ENCODE data around the gene ZACN.
"Not testable (repeated sequence)": the region's sequence is repeated elsewhere in the genome, so short reads cannot be mapped to it uniquely, and the experiment has no call there.

ZACN gene

GRCh38 chr17:76054112-76054476 is 24.9 kb upstream of the ZACN start:
- no peak for DNase-seq

DNA sequence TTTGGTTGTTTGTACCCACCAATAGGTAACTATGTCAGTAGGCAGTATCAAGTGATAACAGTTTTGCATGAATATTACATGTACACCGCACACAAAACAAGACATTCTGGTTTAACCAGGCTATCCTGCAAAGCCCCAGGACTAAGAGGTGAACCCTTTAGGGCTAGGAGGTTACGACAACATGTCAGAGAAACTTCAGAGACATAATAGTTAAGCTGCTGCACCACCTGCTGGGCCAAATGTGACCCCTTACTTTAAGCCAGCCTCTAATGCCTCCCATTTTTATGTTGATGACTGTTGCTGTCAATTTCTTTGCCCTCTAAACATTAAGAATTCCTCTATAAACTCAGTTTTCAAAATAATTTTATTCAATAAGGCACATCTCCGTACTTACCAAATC is 22.1 kb upstream of the ZACN start:
- DNase-seq: no peak

DNA sequence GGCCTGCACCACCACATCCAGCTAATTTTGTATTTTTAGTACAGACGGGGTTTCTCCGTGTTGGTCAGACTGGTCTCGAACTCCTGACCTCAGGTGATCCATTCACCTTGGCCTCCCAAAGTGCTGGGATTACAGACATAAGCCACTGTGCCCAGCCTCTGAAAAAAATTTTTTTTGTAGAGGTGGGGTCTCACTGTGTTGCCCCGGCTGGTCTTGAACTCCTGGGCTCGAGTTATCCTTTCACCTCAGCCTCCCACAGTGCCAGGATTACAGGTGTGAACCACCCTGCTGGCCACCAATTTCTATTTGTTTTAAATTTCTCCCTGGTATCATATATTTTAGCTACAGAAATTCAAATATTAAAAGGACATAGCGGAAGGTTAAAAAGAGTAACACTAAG is 20.7 kb upstream of the ZACN start:
- not testable (repeated sequence) for DNase-seq

DNA sequence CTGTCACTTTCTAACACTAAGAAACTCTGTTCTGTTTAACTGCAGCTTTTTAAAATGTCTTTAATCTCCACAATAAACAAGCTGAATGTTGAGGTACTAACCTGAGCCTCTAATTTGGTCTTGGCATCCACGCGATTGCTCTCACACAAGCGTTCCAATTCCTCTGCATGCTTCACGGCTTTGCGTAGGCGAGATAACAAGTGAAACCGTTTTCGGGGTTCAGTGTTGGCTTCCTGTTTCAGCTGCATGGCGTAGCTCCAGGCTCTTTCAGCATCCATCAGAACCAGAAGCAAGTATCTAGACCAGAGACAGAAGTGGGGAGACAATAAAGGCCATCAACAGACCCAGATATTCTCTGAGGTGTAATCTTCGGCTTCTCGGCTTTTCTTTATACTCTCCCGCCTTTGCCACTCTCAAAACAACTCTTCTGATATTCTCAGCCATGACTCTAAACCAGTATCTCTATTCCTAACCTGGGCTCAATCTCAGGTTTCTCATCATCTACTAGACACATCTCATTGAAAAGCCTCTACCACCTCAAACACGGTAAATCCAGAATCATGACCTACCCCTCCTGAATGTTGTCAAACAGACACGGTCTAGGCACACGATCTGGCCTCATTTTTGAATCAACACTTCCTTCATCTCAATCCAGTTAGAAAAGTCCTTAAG is 15.0 kb upstream of the ZACN start:
- DNase-seq: peak; percentile 55

- DNase-seq: no peak
Observed at GRCh38 chr17:76065775-76066174, 13.2 kb upstream of the ZACN start.

DNA sequence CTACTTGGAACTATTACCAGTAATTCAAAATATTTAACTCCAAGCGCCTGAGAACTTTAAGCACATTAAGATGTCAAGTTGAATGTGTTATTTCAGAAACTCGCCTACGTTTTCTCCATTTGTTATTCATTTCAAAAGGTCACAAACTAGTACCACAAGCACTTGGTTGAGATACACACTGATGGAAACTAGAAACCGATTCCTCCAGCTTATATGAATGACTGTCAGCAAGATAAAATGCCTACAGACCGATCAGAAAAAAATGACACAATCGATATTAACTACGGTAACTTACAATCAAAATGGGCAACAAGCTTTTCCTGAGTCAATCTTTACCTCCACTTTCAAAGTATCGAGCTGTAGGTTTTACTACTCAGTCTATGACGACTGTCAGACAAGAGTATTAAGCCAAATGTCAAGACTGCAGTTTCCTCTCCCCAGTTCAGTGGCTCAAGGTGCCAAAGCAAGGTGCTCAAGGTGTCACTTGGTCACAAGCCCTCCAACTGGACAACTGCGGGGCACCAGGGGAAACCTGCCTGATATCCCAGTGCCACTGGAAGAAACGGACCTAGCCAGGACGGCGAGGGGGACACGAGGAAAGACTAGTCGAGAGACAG is 7.3 kb upstream of the ZACN start:
- DNase-seq: no peak

DNA sequence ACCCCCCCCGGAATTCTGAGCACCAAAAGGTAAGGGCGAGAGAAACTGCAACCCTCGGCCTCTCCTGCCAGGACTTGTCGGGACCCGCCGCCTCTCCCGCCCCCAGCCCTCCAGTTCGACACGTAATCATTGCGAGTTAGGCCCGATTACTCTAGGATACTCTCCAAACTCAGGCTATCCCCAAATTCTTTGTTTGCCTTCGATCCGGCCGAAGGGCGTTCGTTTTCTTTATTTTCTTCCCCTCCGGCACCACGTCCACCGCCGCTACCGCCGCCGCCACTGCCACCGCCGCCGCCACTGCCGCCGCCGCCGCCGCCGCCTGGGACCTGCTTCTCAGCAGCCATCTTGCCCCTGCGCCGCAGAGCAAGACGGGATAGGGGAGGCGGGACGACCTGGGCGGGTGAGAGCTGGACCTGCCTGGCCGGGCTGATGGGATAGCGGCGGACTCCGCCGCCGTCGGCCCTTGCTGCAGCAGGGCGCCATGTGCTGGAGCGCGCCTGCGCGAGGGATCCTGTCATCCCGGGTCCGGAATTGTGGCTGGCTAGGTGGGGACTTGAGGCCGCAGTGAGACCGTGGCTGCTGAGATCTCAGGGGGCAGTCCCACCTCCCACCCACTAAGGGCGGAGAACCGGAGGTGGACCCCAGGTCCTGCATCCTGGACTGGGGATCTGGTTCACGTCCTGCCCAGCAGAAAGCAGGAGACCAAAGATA is 6.7 kb upstream of the ZACN start, which contains the start of gene SRP68:
TSS of gene SRP68 (minus strand) at position 370 of the 711 bp plus-strand sequence. CDS start at position 344, 26 bp downstream.
- peak; percentile 88 for DNase-seq

DNA sequence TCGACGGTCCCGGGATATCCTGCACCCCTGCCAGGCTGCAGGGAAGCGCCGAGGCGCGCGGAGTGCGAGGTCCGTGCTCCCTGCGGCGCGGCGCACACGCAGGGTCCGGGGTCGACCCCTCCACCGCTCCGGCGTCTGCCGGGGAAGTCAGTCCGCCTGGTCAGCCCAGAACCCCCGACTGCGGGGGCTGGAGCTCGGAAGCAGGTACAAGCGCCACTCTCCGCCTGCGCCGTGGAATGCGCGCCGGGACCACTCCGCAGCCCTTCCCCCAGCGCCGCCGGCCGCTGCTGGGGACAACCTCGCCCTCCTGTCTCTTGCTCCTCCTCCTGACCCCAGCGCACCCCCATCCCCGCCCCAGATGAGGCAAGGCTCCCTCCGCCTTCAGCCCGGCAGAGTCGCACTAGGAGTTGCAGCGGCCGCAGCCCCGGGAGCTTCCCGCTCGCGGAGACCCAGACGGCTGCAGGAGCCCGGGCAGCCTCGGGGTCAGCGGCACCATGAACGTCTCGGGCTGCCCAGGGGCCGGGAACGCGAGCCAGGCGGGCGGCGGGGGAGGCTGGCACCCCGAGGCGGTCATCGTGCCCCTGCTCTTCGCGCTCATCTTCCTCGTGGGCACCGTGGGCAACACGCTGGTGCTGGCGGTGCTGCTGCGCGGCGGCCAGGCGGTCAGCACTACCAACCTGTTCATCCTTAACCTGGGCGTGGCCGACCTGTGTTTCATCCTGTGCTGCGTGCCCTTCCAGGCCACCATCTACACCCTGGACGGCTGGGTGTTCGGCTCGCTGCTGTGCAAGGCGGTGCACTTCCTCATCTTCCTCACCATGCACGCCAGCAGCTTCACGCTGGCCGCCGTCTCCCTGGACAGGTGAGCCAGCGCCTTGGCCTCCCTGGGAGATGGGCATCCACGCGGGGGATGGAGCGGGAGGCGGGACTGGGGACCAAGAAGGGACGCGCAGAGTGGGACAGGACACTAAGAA is 4.3 kb upstream of the ZACN start, which contains the start of gene GALR2:
TSS of gene GALR2 (plus strand) at position 392 of the 974 bp plus-strand sequence. CDS start at position 495, 103 bp downstream.
- DNase-seq: no peak

GRCh38 chr17:76075364-76076145 is 3.4 kb upstream of the ZACN start:
- DNase-seq: peak; percentile 31

DNA sequence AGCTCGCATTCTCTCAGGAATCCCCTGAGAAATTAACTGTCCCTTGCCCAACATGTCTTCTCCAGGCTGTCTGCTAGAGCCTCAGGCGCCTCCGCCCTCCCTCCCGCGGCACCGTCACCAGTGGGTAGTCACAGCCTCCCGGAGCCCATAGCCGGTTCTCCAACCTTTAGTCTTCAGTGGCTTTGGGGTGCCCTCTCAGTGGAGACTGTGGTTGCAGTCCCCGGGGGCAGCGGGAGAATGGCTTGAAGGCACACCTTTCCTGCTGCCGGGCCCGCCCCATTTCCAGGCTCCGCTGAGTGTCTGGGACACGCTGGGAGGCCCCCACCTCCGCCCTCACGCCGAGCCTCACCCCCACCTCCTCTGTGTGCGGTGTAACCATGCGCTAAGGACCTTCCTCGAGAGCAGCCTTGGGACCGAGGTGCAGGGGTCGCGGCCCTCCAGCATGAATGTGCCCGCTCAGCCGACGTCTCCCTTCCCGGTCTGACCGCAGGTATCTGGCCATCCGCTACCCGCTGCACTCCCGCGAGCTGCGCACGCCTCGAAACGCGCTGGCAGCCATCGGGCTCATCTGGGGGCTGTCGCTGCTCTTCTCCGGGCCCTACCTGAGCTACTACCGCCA is 2.7 kb upstream of the ZACN start:
- DNase-seq: no peak

- DNase-seq: peak; percentile 55
Observed at GRCh38 chr17:76076765-76077583, 2.0 kb upstream of the ZACN start.

DNA sequence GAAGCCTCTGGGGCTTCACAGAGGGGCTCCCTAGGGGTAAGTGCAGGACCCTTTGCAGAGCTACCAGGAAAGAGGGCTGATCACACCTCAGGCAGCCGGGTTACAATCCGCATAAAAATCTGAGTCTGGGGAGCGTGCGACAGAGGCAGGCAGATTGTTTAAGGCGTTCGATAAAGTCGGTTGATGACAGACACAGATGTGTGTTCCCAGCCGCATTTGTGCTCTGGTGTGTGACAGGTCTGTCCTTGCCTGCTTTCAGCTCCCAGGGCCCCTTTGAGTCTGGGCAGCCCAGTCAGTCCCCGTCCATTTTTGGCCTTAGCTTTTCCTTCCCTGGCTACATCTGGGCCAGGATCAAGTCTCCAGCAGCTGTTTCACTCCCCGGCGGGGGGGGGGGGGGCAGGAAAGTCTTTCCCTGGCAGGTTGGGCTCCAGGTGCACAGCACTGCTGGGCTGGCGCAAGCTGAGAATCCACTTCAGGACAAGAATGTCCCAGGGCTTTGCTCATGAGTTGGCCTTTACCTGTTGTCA is 1.3 kb upstream of the ZACN start:
- DNase-seq: no peak

GRCh38 chr17:76078370-76078769 is 612 bp upstream of the ZACN start:
- DNase-seq: not testable (repeated sequence)

- no peak for DNase-seq
Observed at GRCh38 chr17:76079535-76079955, 563 bp downstream of the ZACN start.

DNA sequence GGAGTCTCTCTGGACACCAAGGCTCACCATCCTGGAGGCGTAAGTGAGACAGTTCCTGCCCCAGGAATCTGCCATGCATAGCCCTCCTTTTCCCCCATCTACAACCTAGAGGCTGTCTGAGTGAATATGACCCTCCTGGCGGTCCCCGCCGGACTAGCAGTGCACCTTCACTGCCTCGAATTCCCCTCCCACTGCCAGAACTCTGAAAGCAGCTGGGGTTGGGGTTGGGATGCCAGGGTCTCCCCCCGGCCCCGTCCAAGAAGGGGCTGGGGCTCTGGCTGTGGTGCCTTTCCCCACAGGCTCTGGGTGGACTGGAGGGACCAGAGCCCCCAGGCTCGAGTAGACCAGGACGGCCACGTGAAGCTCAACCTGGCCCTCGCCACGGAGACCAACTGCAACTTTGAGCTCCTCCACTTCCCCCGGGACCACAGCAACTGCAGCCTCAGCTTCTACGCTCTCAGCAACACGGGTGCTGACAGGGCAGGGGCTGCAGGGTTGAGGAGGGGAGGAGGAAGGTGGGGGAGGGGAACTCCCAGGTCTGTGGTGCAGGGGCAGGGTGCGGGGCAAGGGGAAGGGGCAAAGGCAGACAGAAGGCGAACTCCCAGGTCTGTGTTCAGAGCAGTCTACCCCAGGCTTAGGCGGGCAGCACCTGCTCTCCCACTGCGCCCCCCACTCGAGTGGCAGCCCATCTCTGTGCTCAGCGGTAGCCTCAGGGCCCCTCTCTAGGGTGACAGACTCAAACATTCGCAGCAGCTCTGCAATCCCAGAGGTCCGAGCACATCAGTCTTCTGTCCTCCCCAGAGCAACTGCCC is 1.2 kb downstream of the ZACN start:
- DNase-seq: no peak

DNA sequence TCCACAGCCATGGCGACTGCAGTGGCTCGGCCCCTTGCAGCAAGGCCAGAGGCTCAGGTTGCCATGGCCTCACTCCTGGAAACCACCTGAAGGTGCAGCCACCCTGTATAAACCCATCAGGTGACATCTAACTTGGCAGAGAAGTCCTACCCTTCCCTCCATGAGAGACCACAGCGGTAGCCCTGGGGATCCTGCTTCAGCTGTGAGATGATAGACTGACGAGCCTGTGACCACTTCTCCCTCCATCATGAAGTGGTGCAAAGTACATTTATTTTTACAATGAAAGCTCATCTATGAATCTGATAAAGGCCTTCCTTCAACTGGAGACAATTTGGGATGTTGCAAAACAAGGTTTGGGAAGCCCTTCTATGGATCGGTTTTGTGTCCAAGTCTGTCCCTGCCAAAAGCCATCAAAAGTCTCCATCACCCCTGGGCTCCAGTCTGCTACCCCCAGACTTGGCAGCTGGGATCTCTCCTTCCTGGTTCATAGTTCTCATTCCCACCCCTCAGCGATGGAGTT is 1.8 kb downstream of the ZACN start:
- DNase-seq: no peak

DNA sequence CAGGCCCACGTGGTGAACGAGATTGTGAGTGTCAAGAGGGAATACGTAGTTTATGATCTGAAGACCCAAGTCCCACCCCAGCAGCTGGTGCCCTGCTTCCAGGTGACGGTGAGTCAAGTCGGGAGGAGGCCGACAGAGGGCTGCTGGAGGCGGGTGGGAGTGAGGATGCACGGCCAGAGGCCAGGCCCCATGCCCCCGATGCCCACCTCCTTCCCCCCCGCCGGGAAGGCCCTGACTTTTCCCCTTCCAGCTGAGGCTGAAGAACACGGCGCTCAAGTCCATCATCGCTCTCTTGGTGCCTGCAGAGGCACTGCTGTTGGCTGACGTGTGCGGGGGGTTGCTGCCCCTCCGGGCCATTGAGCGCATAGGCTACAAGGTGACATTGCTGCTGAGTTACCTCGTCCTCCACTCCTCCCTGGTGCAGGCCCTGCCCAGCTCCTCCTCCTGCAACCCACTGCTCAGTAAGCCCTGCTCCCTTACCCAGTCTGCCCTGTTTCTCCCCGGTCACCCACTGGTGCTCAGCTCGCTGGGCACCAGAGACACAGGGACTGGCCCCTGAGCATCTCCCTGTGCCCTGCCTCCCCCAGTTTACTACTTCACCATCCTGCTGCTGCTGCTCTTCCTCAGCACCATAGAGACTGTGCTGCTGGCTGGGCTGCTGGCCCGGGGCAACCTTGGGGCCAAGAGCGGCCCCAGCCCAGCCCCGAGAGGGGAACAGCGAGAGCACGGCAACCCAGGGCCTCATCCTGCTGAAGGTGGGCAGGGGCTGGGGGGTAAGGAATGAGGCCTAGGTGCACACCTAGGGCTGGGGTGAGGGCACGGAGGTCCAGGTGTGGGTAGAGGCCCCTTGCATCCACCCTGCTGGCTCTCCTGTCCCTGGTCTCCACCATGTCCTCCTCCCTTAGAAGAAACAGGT is 2.6 kb downstream of the ZACN start:
- DNase-seq: no peak

All from CD4-positive, alpha-beta T cell treated with Interleukin-6 for 4 hours (primary cell).